T-helper 2 cell treated with Interferon-gamma antibody and Interleukin-4, amounts not matched to agents 100 ng/mL and 5 ng/mL, for 36 hours (primary cell): ENCODE results near the gene LTB4R. TPM values are rescaled to one million over a fixed set of nuclear protein-coding genes. Genes with fewer than 3 reads are reported as not detected.

ENCODE experiments used
- intact Hi-C: fragments of 100-400 bp; cut with micrococcal nuclease; formaldehyde crosslinking; loops from one replicate; pipeline ENCODE4 v1.15.1; 2023
- total RNA-seq: library from RNA; stranded (reverse); gene quantifications from 2 replicates; pipeline ENCODE4 v1.2.3, GENCODE V29; 2022

The LTB4R gene
- total RNA-seq, 1 donor from 2014 or later, result 19.2 TPM

GRCh38 chr14:24365600-24366412, 54.5 kb downstream of the LTB4R start:
- intact Hi-C loops, result loop anchor here (1.0 to 5.0 kb wide), 2 partner anchors 34 to 65 kb away; no protein-coding TSS in a partner anchor

GRCh38 chr14:24366413-24366720, 55.1 kb downstream of the LTB4R start:
- intact Hi-C loops, result loop anchor here (5.0 kb wide), 1 partner anchor 34 kb away; no protein-coding TSS in a partner anchor

GRCh38 chr14:24366721-24367513, 55.6 kb downstream of the LTB4R start:
- intact Hi-C loops, result loop anchor here (5.0 kb wide), 1 partner anchor 35 kb away; no protein-coding TSS in a partner anchor

Other genes with a start within 250 kb of the LTB4R start
- gene CPNE6, start 239.9 kb upstream of the LTB4R start, total RNA-seq, result not detected in 2 replicates
- 55.4 and 60.4 TPM in 2 replicates for gene PCK2, start 217.2 kb upstream of the LTB4R start, total RNA-seq
- gene DCAF11, start 196.7 kb upstream of the LTB4R start, total RNA-seq, result 81.8 and 84.9 TPM in 2 replicates
- 2.4 and 2.9 TPM in 2 replicates for gene NRL, start 196.6 kb upstream of the LTB4R start, total RNA-seq
- gene FITM1, start 180.8 kb upstream of the LTB4R start, total RNA-seq, result 0.57 and 1.1 TPM in 2 replicates
- gene PSME1, start 175.3 kb upstream of the LTB4R start, total RNA-seq, result 517 and 520 TPM in 2 replicates
- 22.1 and 23.3 TPM in 2 replicates for gene EMC9, start 169.9 kb upstream of the LTB4R start, total RNA-seq
- gene PSME2, start 164.9 kb upstream of the LTB4R start, total RNA-seq, result 725 and 729 TPM in 2 replicates
- 128 and 138 TPM in 2 replicates for gene RNF31, start 164.0 kb upstream of the LTB4R start, total RNA-seq
- 264 and 265 TPM in 2 replicates for gene IRF9, start 150.2 kb upstream of the LTB4R start, total RNA-seq
- 66.0 and 68.7 TPM in 2 replicates for gene REC8, start 139.4 kb upstream of the LTB4R start, total RNA-seq
- gene IPO4, start 122.7 kb upstream of the LTB4R start, total RNA-seq, result 50.2 and 55.0 TPM in 2 replicates
- gene TM9SF1, start 116.1 kb upstream of the LTB4R start, total RNA-seq, result 41.2 and 42.6 TPM in 2 replicates
- 0.34 and 0.39 TPM in 2 replicates for gene TSSK4, start 105.8 kb upstream of the LTB4R start, total RNA-seq
- 85.8 and 90.3 TPM in 2 replicates for gene CHMP4A, start 98.0 kb upstream of the LTB4R start, total RNA-seq
- gene MDP1, start 95.4 kb upstream of the LTB4R start, total RNA-seq, result 11.1 and 13.8 TPM in 2 replicates
- 191 and 199 TPM in 2 replicates for gene NEDD8, start 79.1 kb upstream of the LTB4R start, total RNA-seq
- 59.8 and 60.9 TPM in 2 replicates for gene GMPR2, start 78.6 kb upstream of the LTB4R start, total RNA-seq
- gene TINF2, start 68.9 kb upstream of the LTB4R start, total RNA-seq, result 129 and 136 TPM in 2 replicates
- 4.1 and 5.6 TPM in 2 replicates for gene TGM1, start 48.3 kb upstream of the LTB4R start, total RNA-seq
- 45.9 and 54.4 TPM in 2 replicates for gene RABGGTA, start 39.9 kb upstream of the LTB4R start, total RNA-seq
- gene DHRS1, start 11.7 kb upstream of the LTB4R start, total RNA-seq, result 20.7 and 29.6 TPM in 2 replicates
- gene NOP9, start 11.7 kb upstream of the LTB4R start, total RNA-seq, result 41.3 and 41.6 TPM in 2 replicates
- 28.6 and 29.5 TPM in 2 replicates for gene CIDEB, start 3.5 kb upstream of the LTB4R start, total RNA-seq
- 16.6 and 17.5 TPM in 2 replicates for gene LTB4R2, start 1.4 kb upstream of the LTB4R start, total RNA-seq
- gene ADCY4, start 23.6 kb downstream of the LTB4R start, total RNA-seq, result 3.5 and 5.8 TPM in 2 replicates
- gene RIPK3, start 28.5 kb downstream of the LTB4R start, total RNA-seq, result 29.7 and 34.6 TPM in 2 replicates
- 0.09 TPM in 1 of 2 replicates, not detected in the other for gene NFATC4, start 56.7 kb downstream of the LTB4R start, total RNA-seq
- 0.14 TPM in 2 replicates for gene NYNRIN, start 87.5 kb downstream of the LTB4R start, total RNA-seq
- 5.0 and 5.5 TPM in 2 replicates for gene CBLN3, start 118.2 kb downstream of the LTB4R start, total RNA-seq
- 76.6 and 79.3 TPM in 2 replicates for gene KHNYN, start 118.5 kb downstream of the LTB4R start, total RNA-seq
- gene SDR39U1, start 131.3 kb downstream of the LTB4R start, total RNA-seq, result 48.2 and 56.4 TPM in 2 replicates
- gene CMA1, start 196.8 kb downstream of the LTB4R start, total RNA-seq, result not detected in 2 replicates